Endodermal cell (in vitro differentiated cells): ENCODE measurements around the gene PDLIM5. TPM values are rescaled to one million over a fixed set of nuclear protein-coding genes. Genes with fewer than 3 reads are reported as not detected.

Experiments used
- DNase-seq: peaks from one replicate; pipeline ENCODE4 v3.0.0-alpha.2; 2017
- H3K27ac ChIP-seq: 2 replicates; pipeline ENCODE4 v1.5.1; 2013; ENCODE audit warnings: mild to moderate bottlenecking, low read depth, low read length, moderate library complexity
- H3K27me3 ChIP-seq: 2 replicates; pipeline ENCODE4 v1.6.1; 2013; ENCODE audit warnings: mild to moderate bottlenecking, low read length, moderate library complexity; ENCODE audit not compliant: insufficient read depth, control insufficient read depth, poor library complexity, severe bottlenecking
- H3K36me3 ChIP-seq: 2 replicates; pipeline ENCODE4 v1.7.0; 2013; ENCODE audit warnings: mild to moderate bottlenecking, low read length, moderate library complexity; ENCODE audit not compliant: control insufficient read depth, insufficient read depth
- H3K4me1 ChIP-seq: one replicate; pipeline ENCODE4 v1.7.0; 2013; ENCODE audit warnings: low read length; ENCODE audit not compliant: control insufficient read depth, insufficient read depth
- H3K4me3 ChIP-seq: 2 replicates; pipeline ENCODE4 v1.5.1; 2013; ENCODE audit warnings: mild to moderate bottlenecking, low read length, moderate library complexity
- H3K9ac ChIP-seq: 2 replicates; pipeline ENCODE4 v1.6.1; 2013; ENCODE audit warnings: mild to moderate bottlenecking, low read length, moderate library complexity; ENCODE audit not compliant: poor library complexity, severe bottlenecking; ENCODE audit errors: extremely low read depth
- H3K9me3 ChIP-seq: 2 replicates; pipeline ENCODE4 v1.6.1; 2013; ENCODE audit warnings: mild to moderate bottlenecking, low read length, moderate library complexity; ENCODE audit not compliant: control insufficient read depth
- H3K27ac Mint-ChIP-seq: 2 replicates; pipeline ENCODE4 v1.8.0; 2020; ENCODE audit warnings: mixed read lengths
- H3K27me3 Mint-ChIP-seq: 2 replicates; pipeline ENCODE4 v1.8.0; 2021; ENCODE audit warnings: mild to moderate bottlenecking, mixed read lengths; ENCODE audit not compliant: insufficient read depth
- H3K36me3 Mint-ChIP-seq: 2 replicates; pipeline ENCODE4 v1.8.0; 2020; ENCODE audit warnings: low read depth, mixed read lengths
- H3K4me1 Mint-ChIP-seq: 2 replicates; pipeline ENCODE4 v1.8.0; 2020; ENCODE audit warnings: mixed read lengths
- H3K4me3 Mint-ChIP-seq: 2 replicates; pipeline ENCODE4 v1.8.0; 2020; ENCODE audit warnings: mild to moderate bottlenecking, moderate library complexity, mixed read lengths
- H3K9me3 Mint-ChIP-seq: 2 replicates; pipeline ENCODE4 v1.8.0; 2020; ENCODE audit warnings: mild to moderate bottlenecking, mixed read lengths
- WGBS, 2 experiments: methylation state at CpG; one replicate each; pipeline versions ENCODE4 v1.1.5 to v1.1.7; 2013; ENCODE audit warnings: missing lambda C conversion rate in 2 of 2, mixed read lengths in 1 of 2; ENCODE audit not compliant: insufficient coverage in 1 of 2, insufficient read length in 1 of 2; 5-methylcytosine and 5-hydroxymethylcytosine counted together
- total RNA-seq, 2 donors: library from RNA; stranded (reverse); fragmentation: NEBNext Ultra II Directional in 1 of 2; extraction: Animal tissue kit (Norgen Biotek cat#: 25700) in 1 of 2; gene quantifications; 2 replicates in 1 of 2; 3 replicates in 1 of 2; pipeline ENCODE4 v1.2.1, GENCODE V29; 2021
- TF ChIP-seq, protein P1 (sequence below): fragments of 200-600 bp; sonication (generic); conservative IDR thresholded peaks from 2 replicates; pipeline ENCODE4 v1.5.0; 2021; ENCODE audit warnings: antibody characterized with exemption, mild to moderate bottlenecking

Gene PDLIM5
- total RNA-seq, 2 donors from 2014 or later: 91.0 to 149 TPM

DNA sequence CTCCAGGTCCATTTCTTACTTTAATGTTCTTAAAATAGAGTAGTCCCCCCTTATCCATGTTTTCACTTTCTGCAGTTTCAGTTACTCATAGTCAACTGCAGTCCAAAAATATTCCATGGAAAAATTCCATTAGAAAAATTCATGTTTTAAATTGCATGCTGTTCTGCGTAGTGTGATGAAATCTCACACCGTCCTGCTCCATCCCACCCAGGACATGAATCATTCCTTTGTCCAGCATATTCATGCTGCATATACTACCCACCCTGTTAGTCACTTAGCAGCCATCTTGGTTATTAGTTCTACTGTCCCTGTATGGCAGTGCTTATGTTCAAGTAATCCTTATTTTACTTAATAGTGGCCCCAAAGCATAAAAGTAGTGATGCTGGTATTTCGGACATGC, 5.4 kb upstream of the PDLIM5 start:
- no peak overlapping the region for H3K27ac Mint-ChIP-seq
- Histone ChIP-seq H3K9ac (no peak overlapping the region), H3K36me3 (no peaks in the 10 kb centered on the region), H3K27me3 (no peaks in the 10 kb centered on the region), H3K27ac (no peak overlapping the region), H3K9me3 (no peaks in the 10 kb centered on the region), H3K4me1 (peaks cover 3% of the 10 kb centered on the region), H3K4me3 (no peak overlapping the region)
- no peaks in the 10 kb centered on the region for H3K27me3 Mint-ChIP-seq
- TF ChIP-seq, protein P1, sequence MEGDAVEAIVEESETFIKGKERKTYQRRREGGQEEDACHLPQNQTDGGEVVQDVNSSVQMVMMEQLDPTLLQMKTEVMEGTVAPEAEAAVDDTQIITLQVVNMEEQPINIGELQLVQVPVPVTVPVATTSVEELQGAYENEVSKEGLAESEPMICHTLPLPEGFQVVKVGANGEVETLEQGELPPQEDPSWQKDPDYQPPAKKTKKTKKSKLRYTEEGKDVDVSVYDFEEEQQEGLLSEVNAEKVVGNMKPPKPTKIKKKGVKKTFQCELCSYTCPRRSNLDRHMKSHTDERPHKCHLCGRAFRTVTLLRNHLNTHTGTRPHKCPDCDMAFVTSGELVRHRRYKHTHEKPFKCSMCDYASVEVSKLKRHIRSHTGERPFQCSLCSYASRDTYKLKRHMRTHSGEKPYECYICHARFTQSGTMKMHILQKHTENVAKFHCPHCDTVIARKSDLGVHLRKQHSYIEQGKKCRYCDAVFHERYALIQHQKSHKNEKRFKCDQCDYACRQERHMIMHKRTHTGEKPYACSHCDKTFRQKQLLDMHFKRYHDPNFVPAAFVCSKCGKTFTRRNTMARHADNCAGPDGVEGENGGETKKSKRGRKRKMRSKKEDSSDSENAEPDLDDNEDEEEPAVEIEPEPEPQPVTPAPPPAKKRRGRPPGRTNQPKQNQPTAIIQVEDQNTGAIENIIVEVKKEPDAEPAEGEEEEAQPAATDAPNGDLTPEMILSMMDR: no peak
- H3K4me1 Mint-ChIP-seq: peaks cover 28% of the 10 kb centered on the region
- H3K4me3 Mint-ChIP-seq: no peak overlapping the region
- H3K9me3 Mint-ChIP-seq: peaks cover 3% of the 10 kb centered on the region
- WGBS, 2 experiments: 98 to 100% methylated on average over 3 of the region's 3 CpGs
- no peaks in the 10 kb centered on the region for H3K36me3 Mint-ChIP-seq
- DNase-seq: no peak

GRCh38 chr4:94447754-94448411, 3.9 kb upstream of the PDLIM5 start:
- no peaks in the 10 kb centered on the region for H3K27me3 Mint-ChIP-seq
- no peak overlapping the region for H3K27ac Mint-ChIP-seq
- DNase-seq: no peak
- Histone ChIP-seq H3K27me3 (no peaks in the 10 kb centered on the region), H3K36me3 (no peaks in the 10 kb centered on the region), H3K4me3 (peak overlapping the region; percentile 1), H3K4me1 (peaks cover 3% of the 10 kb centered on the region), H3K27ac (no peak overlapping the region), H3K9me3 (no peaks in the 10 kb centered on the region), H3K9ac (no peak overlapping the region)
- H3K36me3 Mint-ChIP-seq: no peaks in the 10 kb centered on the region
- H3K9me3 Mint-ChIP-seq: peaks cover 3% of the 10 kb centered on the region
- no peak overlapping the region for H3K4me3 Mint-ChIP-seq
- peaks cover 26% of the 10 kb centered on the region for H3K4me1 Mint-ChIP-seq
- TF ChIP-seq, protein P1: no peak
- 85 to 100% methylated on average over 2 to 3 of the region's 3 CpGs for WGBS, 2 experiments

GRCh38 chr4:94448815-94449375, 2.8 kb upstream of the PDLIM5 start:
- H3K4me3 Mint-ChIP-seq: peak overlapping the region; percentile 3
- H3K27ac ChIP-seq: no peak overlapping the region
- H3K27me3 ChIP-seq: no peaks in the 10 kb centered on the region
- WGBS, 2 experiments: 80 to 91% methylated on average over 3 of the region's 3 CpGs
- no peaks in the 10 kb centered on the region for H3K27me3 Mint-ChIP-seq
- H3K4me3 ChIP-seq: peak overlapping the region; percentile 1
- H3K9me3 Mint-ChIP-seq: peaks cover 3% of the 10 kb centered on the region
- peaks cover 35% of the 10 kb centered on the region for H3K4me1 Mint-ChIP-seq
- TF ChIP-seq, protein P1: no peak
- peaks cover 3% of the 10 kb centered on the region for H3K4me1 ChIP-seq
- DNase-seq: no peak
- no peak overlapping the region for H3K9ac ChIP-seq
- H3K27ac Mint-ChIP-seq: peak overlapping the region; percentile 81
- no peaks in the 10 kb centered on the region for H3K36me3 Mint-ChIP-seq
- H3K36me3 ChIP-seq: no peaks in the 10 kb centered on the region
- no peaks in the 10 kb centered on the region for H3K9me3 ChIP-seq
